ENCODE measurements around the gene MOCS3.

Gene MOCS3

DNA sequence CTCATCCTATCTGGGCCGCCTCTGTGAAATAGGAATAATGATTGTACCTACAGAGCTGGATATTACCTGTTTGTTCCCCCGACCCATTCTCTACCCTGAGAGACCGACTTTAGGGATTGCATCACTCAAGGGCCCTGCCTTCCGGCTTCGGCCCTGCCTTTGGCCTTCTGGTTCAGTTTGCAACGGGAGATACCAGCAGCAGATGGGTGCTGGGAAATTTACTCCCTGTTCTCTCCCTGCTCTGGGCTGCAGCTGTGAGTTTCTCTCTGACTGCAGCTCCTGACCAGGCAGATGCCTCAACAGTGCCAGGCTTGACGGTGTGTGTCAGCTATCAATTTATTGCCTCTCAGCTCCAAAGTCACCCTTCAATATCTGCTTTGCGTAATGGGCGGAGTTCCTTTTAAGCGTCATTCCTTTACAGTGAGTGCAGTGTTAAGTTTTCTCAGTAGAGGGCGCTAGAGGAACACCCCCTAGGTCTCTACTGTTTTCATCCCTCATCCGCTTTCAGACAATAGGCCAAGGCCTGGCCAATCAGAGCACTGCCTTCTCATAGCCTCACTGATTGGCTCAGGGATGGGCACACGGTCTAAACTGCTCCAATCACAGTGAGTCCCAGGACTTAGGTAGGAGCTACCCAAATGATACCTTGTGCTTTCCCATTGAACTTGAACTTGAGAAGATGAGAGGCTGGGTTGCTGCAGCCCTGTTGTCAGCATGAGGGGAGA, 34.3 kb downstream of the MOCS3 start:
- DNase-seq (ENCODE audit: low spot score), result no peak
- no peak for TF ChIP-seq CTCF (IDR thresholded peaks at IDR 0.05)
- Histone ChIP-seq H3K4me3 (no peak overlapping the region), H3K27ac (no peak overlapping the region)

- TF ChIP-seq CTCF (IDR thresholded peaks at IDR 0.05), result no peak
- no peak for DNase-seq (ENCODE audit: low spot score)
- Histone ChIP-seq H3K4me3 (no peak overlapping the region), H3K27ac (no peak overlapping the region)
These were observed 35.3 kb downstream of the MOCS3 start for GRCh38 chr20:50993876-50994275.

- no peak overlapping the region for H3K4me3 ChIP-seq
- H3K27ac ChIP-seq, result no peak overlapping the region
- no peak for TF ChIP-seq CTCF (IDR thresholded peaks at IDR 0.05)
- no peak for DNase-seq (ENCODE audit: low spot score)
These were observed 36.9 kb downstream of the MOCS3 start for GRCh38 chr20:50995506-50995905.

DNA sequence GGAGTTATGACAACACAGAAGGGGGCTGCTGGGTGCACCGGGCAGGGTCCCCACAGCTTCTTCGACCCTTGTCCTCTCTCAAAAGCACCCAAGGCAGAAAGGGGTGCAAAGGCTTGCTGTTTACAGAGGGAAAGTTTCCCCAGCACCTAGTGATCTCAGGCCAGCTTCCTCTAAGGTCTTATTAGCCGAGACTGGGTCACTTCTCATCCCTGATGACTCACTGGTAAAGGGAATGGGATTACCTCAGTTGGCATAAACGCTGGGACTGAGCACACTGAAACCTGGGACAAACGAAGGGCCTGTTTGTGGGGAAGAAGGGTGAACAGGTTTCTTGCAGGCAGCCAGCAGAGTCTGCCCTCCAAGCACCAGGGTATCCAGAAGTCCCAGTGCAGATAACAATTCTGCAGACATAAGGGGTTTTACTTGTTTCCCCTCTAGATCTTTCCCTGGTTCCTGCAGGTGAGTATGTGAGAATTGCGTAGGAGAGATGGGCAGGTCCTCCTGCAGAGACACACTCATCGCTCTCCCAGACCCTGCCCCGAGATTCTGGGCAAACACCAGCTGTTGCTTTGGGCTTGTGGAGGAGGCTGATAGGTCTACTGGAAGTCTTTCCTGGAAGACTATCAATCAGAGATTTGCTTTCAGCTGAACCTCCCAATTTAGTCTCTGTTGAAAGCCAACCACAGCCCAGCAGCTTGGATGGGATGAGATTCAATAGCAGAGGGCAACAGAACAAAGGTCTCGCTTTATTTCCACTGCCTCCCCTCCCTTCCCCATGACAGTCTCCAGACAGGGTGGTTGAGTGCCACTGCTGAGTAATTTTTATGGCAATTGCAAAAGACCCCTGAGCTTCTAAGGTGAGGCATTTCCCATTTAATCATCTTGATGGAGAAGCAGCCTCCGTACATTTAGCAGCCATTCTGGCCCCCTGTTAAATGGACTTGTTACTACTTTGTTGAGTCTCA, 38.6 kb downstream of the MOCS3 start:
- no peak for TF ChIP-seq CTCF (IDR thresholded peaks at IDR 0.05)
- Histone ChIP-seq H3K27ac (no peak overlapping the region), H3K4me3 (no peak overlapping the region)
- no peak for DNase-seq (ENCODE audit: low spot score)

GRCh38 chr20:50999355-50999754, 40.7 kb downstream of the MOCS3 start:
- no peak for DNase-seq (ENCODE audit: low spot score)
- TF ChIP-seq CTCF (IDR thresholded peaks at IDR 0.05), result no peak

GRCh38 chr20:51001430-51002265, 43.0 kb downstream of the MOCS3 start:
- no peak for DNase-seq (ENCODE audit: low spot score)
- Histone ChIP-seq H3K4me3 (no peak overlapping the region), H3K27ac (no peak overlapping the region)
- TF ChIP-seq CTCF (IDR thresholded peaks at IDR 0.05), result no peak

More at GRCh38 chr20:50999355-50999754, 40.7 kb downstream of the MOCS3 start:
- Histone ChIP-seq H3K4me3 (no peak overlapping the region), H3K27ac (no peak overlapping the region)
